H4 (cell line): ENCODE data around the gene FBXO33. TPM values are rescaled to one million over a fixed set of nuclear protein-coding genes. Genes with fewer than 3 reads are reported as not detected.

Experiments used
- DNase-seq: peaks from one replicate; pipeline ENCODE4 v3.0.0-alpha.2; 2015; ENCODE audit warnings: low spot score
- total RNA-seq: library from RNA; depleted of rRNA; stranded (reverse); fragments of >200 nt; shearing (Covaris generic); gene quantifications from 2 replicates; pipeline ENCODE4 v1.2.3, GENCODE V29; 2014

FBXO33 gene
- total RNA-seq, 1 experiment from 2014 or later, result 15.1 TPM

- DNase-seq, result no peak
Observed at GRCh38 chr14:39430762-39431415, 1.3 kb downstream of the FBXO33 start.

- DNase-seq, result no peak
Observed at GRCh38 chr14:39428118-39428517, 4.1 kb downstream of the FBXO33 start.

- peak; percentile 56 for DNase-seq
Observed at GRCh38 chr14:39426605-39427004, 5.6 kb downstream of the FBXO33 start.

GRCh38 chr14:39425947-39426346, 6.3 kb downstream of the FBXO33 start:
- no peak for DNase-seq

GRCh38 chr14:39423793-39424192, 8.4 kb downstream of the FBXO33 start:
- DNase-seq, result no peak

GRCh38 chr14:39422243-39422642, 10.0 kb downstream of the FBXO33 start:
- no peak for DNase-seq

GRCh38 chr14:39419272-39419671, 13.0 kb downstream of the FBXO33 start:
- no peak for DNase-seq

GRCh38 chr14:39417014-39417413, 15.2 kb downstream of the FBXO33 start:
- peak; percentile 11 for DNase-seq

- no peak for DNase-seq
Observed at GRCh38 chr14:39416072-39416471, 16.2 kb downstream of the FBXO33 start.

- no peak for DNase-seq
Observed at GRCh38 chr14:39406560-39406959, 25.7 kb downstream of the FBXO33 start.

- DNase-seq, result no peak
Observed at GRCh38 chr14:39398382-39398781, 33.9 kb downstream of the FBXO33 start.

GRCh38 chr14:39396448-39396847, 35.8 kb downstream of the FBXO33 start:
- DNase-seq, result no peak

- no peak for DNase-seq
Observed at GRCh38 chr14:39395555-39396254, 36.5 kb downstream of the FBXO33 start.

GRCh38 chr14:39393289-39393688, 38.9 kb downstream of the FBXO33 start:
- DNase-seq, result no peak

- DNase-seq, result no peak
Observed at GRCh38 chr14:39384177-39384576, 48.1 kb downstream of the FBXO33 start.

- no peak for DNase-seq
Observed at GRCh38 chr14:39383741-39384140, 48.5 kb downstream of the FBXO33 start.

GRCh38 chr14:39383026-39383660, 49.1 kb downstream of the FBXO33 start:
- no peak for DNase-seq

GRCh38 chr14:39382463-39382862, 49.8 kb downstream of the FBXO33 start:
- no peak for DNase-seq

- peak; percentile 13 for DNase-seq
Observed at GRCh38 chr14:39381366-39381765, 50.9 kb downstream of the FBXO33 start.

GRCh38 chr14:39376667-39377403, 55.4 kb downstream of the FBXO33 start:
- DNase-seq, result peak; percentile 11

GRCh38 chr14:39374851-39375250, 57.4 kb downstream of the FBXO33 start:
- no peak for DNase-seq

- DNase-seq, result no peak
Observed at GRCh38 chr14:39372656-39373055, 59.6 kb downstream of the FBXO33 start.
